GM12874 (cell line): ENCODE measurements around the gene VIM.

ENCODE experiments used
- CTCF ChIP-seq: IDR thresholded peaks from 2 replicates; pipeline ENCODE4 v1.5.1; 2011; ENCODE audit warnings: low read depth, mild to moderate bottlenecking, control low read depth, low read length, moderate library complexity; ENCODE audit not compliant: insufficient read depth

Gene VIM

GRCh38 chr10:17201794-17202116, 26.3 kb upstream of the VIM start:
- TF ChIP-seq CTCF: no peak

GRCh38 chr10:17202506-17202905, 25.5 kb upstream of the VIM start:
- no peak for TF ChIP-seq CTCF

- no peak for TF ChIP-seq CTCF
Observed at GRCh38 chr10:17202999-17203398, 25.0 kb upstream of the VIM start.

GRCh38 chr10:17203416-17203815, 24.6 kb upstream of the VIM start:
- no peak for TF ChIP-seq CTCF

- no peak for TF ChIP-seq CTCF
Observed at GRCh38 chr10:17206210-17206709, 21.8 kb upstream of the VIM start.

- TF ChIP-seq CTCF: no peak
Observed at GRCh38 chr10:17208476-17208875, 19.6 kb upstream of the VIM start.

- TF ChIP-seq CTCF: no peak
Observed at GRCh38 chr10:17209302-17209701, 18.7 kb upstream of the VIM start.

- no peak for TF ChIP-seq CTCF
Observed at GRCh38 chr10:17209881-17210280, 18.2 kb upstream of the VIM start.
